HG03354 (cell line): Measurements from ENCODE around the gene SCG2.
"Not testable (repeated sequence)": the region's sequence is repeated elsewhere in the genome, so short reads cannot be mapped to it uniquely, and the experiment has no call there.

Experiments
- ATAC-seq: cut with Tn5 transposase; IDR thresholded peaks from one replicate; pipeline ENCODE4 v1.9.1; 2021; ENCODE audit warnings: mild to moderate bottlenecking; ENCODE audit not compliant: unreplicated experiment, poor library complexity, severe bottlenecking

SCG2 gene

DNA sequence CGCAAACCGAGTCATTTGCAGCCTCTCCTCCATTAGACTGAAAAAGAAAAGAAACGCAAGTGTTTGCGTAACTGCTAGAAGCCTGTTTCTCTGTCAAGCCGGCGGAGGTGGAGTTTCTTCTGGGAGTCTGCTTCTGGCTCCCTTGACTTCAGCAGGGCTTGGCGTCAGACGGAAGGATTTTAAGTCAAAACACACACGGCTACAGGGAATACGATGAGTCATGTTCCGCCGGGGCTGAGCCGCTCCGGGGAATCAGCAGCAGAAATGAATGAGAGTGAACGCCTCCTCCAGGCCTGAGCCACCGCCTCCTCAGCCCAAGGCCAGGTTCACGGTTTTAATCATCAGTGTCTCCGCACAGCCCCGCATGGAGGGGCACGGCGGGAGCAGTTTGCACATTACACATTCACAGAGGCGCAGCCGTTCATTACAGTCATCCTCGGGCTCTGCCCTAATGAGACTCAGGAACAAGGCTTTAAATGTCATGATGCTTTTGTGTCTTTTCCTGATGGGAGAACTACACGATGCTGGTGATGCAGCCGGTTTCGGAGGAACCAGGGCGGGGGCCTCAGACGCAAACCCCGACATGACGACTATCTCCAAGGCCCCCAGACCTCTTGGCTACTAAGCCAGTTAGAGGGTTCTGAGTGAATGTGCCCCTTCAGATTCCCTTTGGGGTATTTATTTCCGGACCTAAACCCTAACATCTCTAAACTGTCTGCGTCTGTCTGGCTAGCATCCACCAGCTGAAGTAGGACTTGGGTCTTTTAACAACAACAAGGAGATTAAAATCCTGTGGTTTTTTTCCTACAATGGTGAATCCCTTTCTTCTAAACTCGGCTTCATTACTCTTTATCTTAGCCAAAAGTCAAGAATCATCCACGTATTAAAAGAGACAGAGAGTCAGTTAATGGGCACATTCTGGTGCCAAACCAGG lies 11.1 kb upstream of the SCG2 start:
- no peak for ATAC-seq

DNA sequence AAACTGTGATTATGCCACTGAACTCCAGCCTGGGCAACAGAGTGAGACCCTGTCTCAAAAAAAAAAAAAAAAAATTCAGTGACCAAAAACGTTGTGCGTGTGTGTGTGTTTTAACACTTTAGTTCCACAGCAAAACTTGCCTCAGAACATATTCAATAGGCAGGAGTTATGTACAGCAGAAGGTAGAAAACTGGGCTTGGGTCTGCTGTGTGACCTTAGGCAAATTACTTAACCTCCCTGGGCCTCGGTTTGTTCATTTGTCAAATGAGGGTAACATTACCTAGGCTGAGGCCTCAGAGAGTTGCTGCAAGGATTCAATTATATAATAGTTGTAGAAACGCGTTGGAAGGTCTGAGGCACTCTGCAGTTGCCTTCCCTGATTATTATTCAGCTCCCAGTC lies 10.3 kb upstream of the SCG2 start:
- ATAC-seq = no peak

GRCh38 chr2:223611061-223611460 lies 8.9 kb upstream of the SCG2 start:
- no peak for ATAC-seq

GRCh38 chr2:223607476-223607875 lies 5.3 kb upstream of the SCG2 start:
- no peak for ATAC-seq

- no peak for ATAC-seq
These were observed 4.8 kb upstream of the SCG2 start for GRCh38 chr2:223606946-223607345.

DNA sequence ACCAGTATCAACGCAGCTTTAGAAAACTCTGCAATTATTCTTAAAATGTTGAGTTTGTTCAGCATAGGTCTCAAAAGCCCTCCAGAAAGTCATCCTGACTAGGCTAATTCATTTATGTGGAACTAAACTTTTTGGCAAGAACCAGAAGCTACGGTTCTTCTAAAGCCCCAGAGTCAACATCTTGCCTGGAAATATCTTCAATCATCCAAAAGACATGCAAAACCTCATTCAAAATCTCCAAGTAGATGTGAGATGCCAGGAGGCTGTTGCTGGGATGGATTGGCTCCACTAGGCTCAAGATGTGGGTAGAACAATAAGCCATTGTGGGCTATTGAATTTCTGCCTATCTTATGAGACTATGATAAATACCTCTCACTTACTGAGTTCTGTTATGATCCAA lies 2.1 kb upstream of the SCG2 start:
- no peak for ATAC-seq

DNA sequence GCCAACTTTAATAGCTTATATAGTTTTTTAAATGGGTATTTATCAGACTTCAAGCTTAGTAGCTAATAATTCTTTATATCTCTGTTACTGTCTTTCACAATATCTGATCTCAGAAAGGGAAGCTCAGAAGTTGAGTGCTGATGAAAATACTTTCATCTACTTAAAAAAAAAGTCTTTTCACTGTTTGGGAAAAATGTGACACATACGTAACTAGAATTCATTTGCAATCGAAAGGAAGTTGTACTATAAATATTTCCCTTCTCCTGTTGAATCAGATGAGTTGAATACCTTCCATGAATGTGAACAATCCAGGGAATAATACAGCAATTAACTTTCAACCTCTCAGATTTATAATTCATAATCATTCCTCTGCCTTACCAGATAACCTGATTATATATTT lies 811 bp upstream of the SCG2 start:
- ATAC-seq = no peak

GRCh38 chr2:223601018-223601417 lies 1.1 kb downstream of the SCG2 start:
- no peak for ATAC-seq

GRCh38 chr2:223599640-223600380 lies 2.4 kb downstream of the SCG2 start:
- ATAC-seq = no peak

DNA sequence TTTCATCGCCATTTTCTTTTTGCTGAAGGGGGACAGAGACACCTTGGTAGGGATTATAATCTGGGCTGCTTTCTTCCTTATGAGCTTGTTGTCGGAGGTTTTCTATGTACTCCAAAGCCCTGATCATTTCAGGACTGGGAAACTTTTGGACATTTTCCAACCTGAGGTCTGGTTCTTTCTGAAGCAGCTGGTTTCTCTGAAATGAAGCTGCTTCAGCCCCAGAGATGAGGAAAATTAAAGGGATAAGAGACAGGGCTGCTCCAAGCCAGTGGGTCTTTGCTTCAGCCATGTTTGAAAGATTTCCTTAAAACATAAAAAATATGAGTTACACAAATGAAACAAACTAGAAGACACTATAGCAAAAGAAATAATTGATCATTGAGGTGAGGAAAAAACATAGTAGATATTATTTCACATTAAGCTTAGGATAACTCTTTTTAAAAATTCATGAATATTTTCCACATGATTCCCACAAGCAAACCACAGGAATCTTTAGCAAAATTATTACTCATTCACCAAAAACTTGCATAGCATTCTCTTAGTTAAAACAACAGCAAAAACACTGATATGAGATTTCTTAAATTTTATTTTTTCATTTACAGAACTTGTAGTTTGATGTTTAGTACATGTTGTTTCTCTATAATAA lies 3.0 kb downstream of the SCG2 start:
- no peak for ATAC-seq

DNA sequence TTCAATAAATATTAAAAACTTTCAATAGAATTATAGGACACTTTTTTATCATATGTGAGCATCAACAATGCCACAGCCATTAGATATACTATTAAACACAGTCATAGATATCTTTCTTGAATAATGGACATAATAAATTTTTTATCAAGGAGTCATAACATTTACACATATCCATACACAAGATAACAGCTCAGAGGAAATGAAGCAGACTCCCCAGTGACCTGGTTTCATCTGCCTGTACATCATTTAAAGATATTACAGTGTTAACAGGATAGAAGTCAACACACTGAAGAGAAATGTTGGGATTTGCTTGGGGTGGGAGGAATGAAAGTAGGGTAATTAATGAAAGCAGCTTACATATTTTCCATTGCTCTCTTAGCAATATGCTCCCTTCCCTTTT lies 5.1 kb downstream of the SCG2 start:
- no peak for ATAC-seq

- no peak for ATAC-seq
These were observed 6.0 kb downstream of the SCG2 start for GRCh38 chr2:223596208-223596607.

- ATAC-seq = no peak
These were observed 7.3 kb downstream of the SCG2 start for GRCh38 chr2:223594831-223595230.

GRCh38 chr2:223594259-223594658 lies 7.9 kb downstream of the SCG2 start:
- no peak for ATAC-seq

GRCh38 chr2:223592689-223593088 lies 9.5 kb downstream of the SCG2 start:
- not testable (repeated sequence) for ATAC-seq

GRCh38 chr2:223591596-223591995 lies 10.6 kb downstream of the SCG2 start:
- ATAC-seq = no peak

DNA sequence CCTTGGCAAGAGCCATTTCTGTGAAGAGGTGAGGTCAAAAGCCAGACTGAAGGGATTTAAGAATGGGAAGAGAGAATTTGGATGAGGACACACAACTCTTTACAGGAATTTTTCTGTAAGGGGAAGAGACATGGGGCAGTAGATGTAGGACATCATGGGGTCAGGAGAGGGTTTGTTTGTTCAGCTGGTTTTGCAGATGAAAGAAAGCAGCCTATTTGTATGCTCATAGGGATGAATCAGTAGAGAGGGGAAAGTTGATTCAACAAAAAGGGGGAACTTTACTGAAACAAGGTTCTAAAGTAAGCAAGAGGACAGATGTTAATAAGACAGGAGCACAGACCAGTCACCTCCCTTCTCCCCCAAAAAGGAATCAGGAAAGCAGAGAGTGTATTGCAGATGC lies 11.2 kb downstream of the SCG2 start:
- ATAC-seq = no peak

DNA sequence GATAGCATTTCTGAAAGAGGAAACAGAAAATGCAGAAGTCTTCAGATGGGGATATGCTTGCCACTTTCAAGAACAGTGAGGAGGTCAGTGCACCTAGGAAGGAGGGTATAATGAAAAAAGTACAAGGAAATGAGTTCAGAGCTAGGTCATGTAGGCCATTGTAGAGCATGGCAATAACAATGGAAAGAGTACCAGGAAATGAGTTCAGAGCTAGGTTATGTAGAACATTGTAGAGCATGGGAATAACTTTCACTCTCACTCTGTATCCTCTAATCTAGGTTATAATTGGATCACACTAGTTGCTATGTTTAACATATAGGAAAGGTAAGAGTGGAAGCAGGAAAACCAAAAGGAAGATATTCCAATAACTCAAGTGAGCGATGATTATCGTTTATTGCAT lies 12.3 kb downstream of the SCG2 start:
- no peak for ATAC-seq

DNA sequence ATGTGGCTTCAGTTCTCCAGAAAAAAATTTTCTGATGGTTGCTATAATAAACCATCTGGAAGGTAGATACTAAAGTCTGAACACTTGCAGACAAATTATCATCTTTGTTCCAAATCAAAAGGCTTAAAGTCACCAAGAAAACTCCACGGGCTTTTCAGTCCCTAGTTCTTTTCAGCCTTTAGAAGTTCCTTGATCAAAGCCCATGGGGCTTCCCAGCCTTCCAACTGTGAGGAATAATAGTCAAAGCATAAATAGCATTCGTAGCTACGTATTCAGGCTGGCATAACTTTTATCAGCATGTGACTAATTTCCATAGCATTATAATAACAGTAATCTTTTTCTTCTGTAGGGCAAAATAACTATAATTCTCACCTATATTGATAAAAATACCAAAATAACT lies 13.9 kb downstream of the SCG2 start:
- no peak for ATAC-seq

DNA sequence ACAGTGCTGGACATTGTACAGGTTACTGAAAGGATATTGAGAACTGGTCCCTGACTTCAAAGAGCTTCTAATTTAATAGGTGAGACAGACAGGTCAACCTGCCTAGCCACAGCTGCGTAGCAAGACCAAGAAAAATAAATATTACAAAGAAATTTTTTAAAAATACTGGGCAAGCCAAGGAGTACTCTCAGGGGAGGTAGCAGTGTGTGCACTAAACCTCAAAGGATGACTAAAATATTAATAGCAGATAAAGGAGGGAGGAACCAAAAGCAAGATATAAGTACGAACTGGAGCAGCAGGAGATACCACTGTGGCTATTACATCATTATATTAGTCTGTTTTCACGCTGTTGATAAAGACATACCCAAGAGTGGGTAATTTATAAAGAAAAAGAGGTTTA lies 14.9 kb downstream of the SCG2 start:
- ATAC-seq = no peak

- no peak for ATAC-seq
These were observed 15.9 kb downstream of the SCG2 start for GRCh38 chr2:223586261-223586660.
